Loucy (cell line): ENCODE results near the gene LMTK3.

Experiments used
- H2AFZ ChIP-seq: fragments of 200-600 bp; sonication (generic); 2 replicates; pipeline ENCODE4 v1.6.0; 2016; ENCODE audit warnings: antibody characterized with exemption, mild to moderate bottlenecking, low read length, moderate library complexity
- H3F3A ChIP-seq: fragments of 200-600 bp; 2 replicates; pipeline ENCODE4 v1.6.0; 2016; ENCODE audit warnings: antibody characterized with exemption, low read depth, mild to moderate bottlenecking
- H3K27me3 ChIP-seq: fragments of 200-600 bp; sonication (generic); 2 replicates; pipeline ENCODE4 v1.6.1; 2014; ENCODE audit warnings: low read length, mild to moderate bottlenecking; ENCODE audit not compliant: insufficient read depth, poor library complexity, severe bottlenecking
- H3K36me3 ChIP-seq: fragments of 200-600 bp; sonication (generic); 2 replicates; pipeline ENCODE4 v1.6.1; 2016; ENCODE audit warnings: low read length; ENCODE audit not compliant: insufficient read depth
- H3K4me1 ChIP-seq: fragments of 200-600 bp; sonication (generic); 2 replicates; pipeline ENCODE4 v1.5.1; 2014; ENCODE audit warnings: low read length, mild to moderate bottlenecking; ENCODE audit not compliant: insufficient read depth, poor library complexity, severe bottlenecking
- H3K4me2 ChIP-seq: fragments of 200-600 bp; sonication (generic); 2 replicates; pipeline ENCODE4 v1.6.0; 2014; ENCODE audit warnings: antibody characterized with exemption, low read length, low read depth, mild to moderate bottlenecking; ENCODE audit not compliant: poor library complexity, severe bottlenecking
- H3K4me3 ChIP-seq: fragments of 200-600 bp; sonication (generic); 2 replicates; pipeline ENCODE4 v1.5.1; 2014; ENCODE audit warnings: low read length, mild to moderate bottlenecking, mixed read lengths; ENCODE audit not compliant: poor library complexity, severe bottlenecking
- H3K79me2 ChIP-seq: fragments of 200-600 bp; sonication (generic); 2 replicates; pipeline ENCODE4 v1.6.1; 2014; ENCODE audit warnings: low read length; ENCODE audit not compliant: insufficient read depth
- H3K9ac ChIP-seq: fragments of 200-600 bp; sonication (generic); 2 replicates; pipeline ENCODE4 v1.6.0; 2014; ENCODE audit warnings: mild to moderate bottlenecking, low read depth, low read length, moderate library complexity; ENCODE audit not compliant: poor library complexity, severe bottlenecking
- H3K9me2 ChIP-seq: fragments of 200-600 bp; sonication (generic); replicated peaks from 2 replicates; pipeline ENCODE4 v1.6.1; 2016; ENCODE audit warnings: low read depth, low read length, mixed read lengths
- H3K9me3 ChIP-seq: fragments of 200-600 bp; sonication (generic); 2 replicates; pipeline ENCODE4 v1.6.1; 2014; ENCODE audit warnings: mild to moderate bottlenecking, antibody characterized with exemption, low read length, low read depth; ENCODE audit not compliant: insufficient read depth
- H4K20me1 ChIP-seq: fragments of 200-600 bp; sonication (generic); 2 replicates; pipeline ENCODE4 v1.6.0; 2014; ENCODE audit warnings: antibody characterized with exemption, low read length, mild to moderate bottlenecking; ENCODE audit not compliant: insufficient read depth, poor library complexity, severe bottlenecking
- EZH2phosphoT487 ChIP-seq: fragments of 200-600 bp; IDR thresholded peaks from 2 replicates; pipeline ENCODE4 v1.6.1; 2018; ENCODE audit warnings: antibody characterized with exemption, mild to moderate bottlenecking, moderate library complexity, borderline replicate concordance
- TF ChIP-seq, protein P1 (sequence below): fragments of 200-600 bp; sonication (generic); conservative IDR thresholded peaks from 2 replicates; pipeline ENCODE4 v1.5.1; 2014; ENCODE audit warnings: mild to moderate bottlenecking, antibody characterized with exemption, low read length

The LMTK3 gene

DNA sequence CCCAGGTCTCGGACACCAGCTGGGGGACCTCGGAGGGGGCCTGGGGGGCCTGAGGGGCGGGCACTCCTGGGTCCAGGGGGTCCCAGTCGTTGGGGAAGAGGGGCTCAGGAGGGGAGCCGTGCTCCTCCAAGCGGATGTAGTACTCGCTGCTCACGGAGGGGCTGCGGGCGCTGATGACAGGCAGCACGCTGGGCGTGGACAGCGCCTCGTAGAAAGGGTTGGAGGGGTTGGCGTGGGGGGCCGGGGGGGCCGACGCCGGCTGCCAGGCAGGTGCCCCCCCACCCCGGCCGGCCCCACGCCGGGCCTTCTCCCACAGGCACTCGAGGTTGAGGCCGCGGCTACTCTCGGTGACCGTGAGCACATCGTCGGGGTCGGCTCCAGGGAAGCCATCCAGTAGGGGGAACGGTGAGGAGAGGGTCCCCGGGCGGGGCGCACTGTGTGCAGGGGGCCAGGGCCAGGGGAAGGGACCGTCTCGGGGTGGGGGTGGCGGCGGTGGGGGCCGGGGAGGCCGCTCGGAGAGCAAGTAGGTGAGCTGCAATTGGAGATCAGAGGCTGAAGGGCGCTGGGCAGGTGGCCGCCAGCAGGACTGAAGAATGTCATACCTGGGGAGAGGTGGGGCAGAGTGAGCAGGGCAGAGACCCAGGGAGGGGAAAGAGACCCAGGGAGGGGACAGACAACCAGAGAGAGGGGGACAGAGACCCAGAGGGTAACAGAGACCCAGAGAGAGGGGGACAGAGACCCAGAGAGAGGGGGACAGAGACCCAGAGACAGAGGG, 12.1 kb downstream of the LMTK3 start:
- Histone ChIP-seq H3K4me1 (peaks cover 21% of the 10 kb centered on the region), H3K27me3 (no peaks in the 10 kb centered on the region), H3F3A (peaks cover 4% of the 10 kb centered on the region; the same call in 1 of the 2 replicates)

DNA sequence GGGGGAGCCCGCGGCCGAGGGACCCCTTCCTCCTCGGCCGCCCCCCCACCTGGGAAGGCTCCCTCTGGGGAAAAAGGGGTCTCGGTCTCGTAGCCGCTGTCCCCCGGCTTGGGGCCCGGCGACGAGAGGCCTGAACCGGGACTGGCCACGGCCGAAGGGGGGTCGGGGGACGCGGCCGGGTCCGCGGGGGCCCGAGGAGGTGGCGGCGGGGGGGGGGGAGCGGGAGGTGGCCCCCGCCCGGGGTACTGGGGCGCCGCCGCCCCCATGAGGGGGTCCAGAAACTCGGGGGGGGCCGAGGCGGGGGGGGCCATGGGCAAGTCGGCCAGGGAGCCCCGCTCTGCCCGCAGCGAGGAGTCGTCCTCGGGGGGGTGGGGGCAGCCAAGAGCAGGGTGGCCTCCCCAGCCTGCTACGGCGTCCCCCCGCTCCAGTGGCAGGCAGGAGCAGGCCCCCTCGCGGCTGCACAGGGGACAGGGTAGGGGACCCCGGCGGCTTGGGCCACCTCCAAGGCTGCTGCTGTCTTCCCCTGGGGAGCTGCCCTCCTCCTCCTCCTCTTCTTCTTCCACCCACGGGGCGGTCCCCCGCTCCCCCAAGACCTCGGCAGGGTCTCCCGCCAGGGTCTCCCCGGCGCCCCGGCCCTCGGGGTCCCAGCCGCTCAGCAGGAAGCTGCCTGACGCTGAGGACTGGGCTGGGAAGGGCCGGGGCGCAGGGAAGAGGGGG, 12.9 kb downstream of the LMTK3 start:
- Histone ChIP-seq H4K20me1 (no peaks in the 10 kb centered on the region), H3K36me3 (no peaks in the 10 kb centered on the region), H3K79me2 (no peaks in the 10 kb centered on the region), H3K9me3 (no peaks in the 10 kb centered on the region), H3K4me3 (no peak overlapping the region), H3K4me1 (peaks cover 21% of the 10 kb centered on the region), H3F3A (peaks cover 4% of the 10 kb centered on the region; the same call in 1 of the 2 replicates), H3K9me2 (no peaks in the 10 kb centered on the region), H3K27me3 (no peaks in the 10 kb centered on the region), H3K9ac (no peak overlapping the region), H3K4me2 (no peak overlapping the region), H2AFZ (no peak overlapping the region)
- TF ChIP-seq EZH2phosphoT487: no peak
- TF ChIP-seq, protein P1, sequence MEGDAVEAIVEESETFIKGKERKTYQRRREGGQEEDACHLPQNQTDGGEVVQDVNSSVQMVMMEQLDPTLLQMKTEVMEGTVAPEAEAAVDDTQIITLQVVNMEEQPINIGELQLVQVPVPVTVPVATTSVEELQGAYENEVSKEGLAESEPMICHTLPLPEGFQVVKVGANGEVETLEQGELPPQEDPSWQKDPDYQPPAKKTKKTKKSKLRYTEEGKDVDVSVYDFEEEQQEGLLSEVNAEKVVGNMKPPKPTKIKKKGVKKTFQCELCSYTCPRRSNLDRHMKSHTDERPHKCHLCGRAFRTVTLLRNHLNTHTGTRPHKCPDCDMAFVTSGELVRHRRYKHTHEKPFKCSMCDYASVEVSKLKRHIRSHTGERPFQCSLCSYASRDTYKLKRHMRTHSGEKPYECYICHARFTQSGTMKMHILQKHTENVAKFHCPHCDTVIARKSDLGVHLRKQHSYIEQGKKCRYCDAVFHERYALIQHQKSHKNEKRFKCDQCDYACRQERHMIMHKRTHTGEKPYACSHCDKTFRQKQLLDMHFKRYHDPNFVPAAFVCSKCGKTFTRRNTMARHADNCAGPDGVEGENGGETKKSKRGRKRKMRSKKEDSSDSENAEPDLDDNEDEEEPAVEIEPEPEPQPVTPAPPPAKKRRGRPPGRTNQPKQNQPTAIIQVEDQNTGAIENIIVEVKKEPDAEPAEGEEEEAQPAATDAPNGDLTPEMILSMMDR: no peak

More for the DNA sequence above, 12.1 kb downstream of the LMTK3 start:
- Histone ChIP-seq H3K4me2 (no peak overlapping the region), H3K4me3 (no peak overlapping the region), H4K20me1 (no peaks in the 10 kb centered on the region), H3K79me2 (no peaks in the 10 kb centered on the region), H3K9me2 (no peaks in the 10 kb centered on the region), H3K9ac (no peak overlapping the region), H3K36me3 (no peaks in the 10 kb centered on the region), H2AFZ (no peak overlapping the region), H3K9me3 (no peaks in the 10 kb centered on the region)
- TF ChIP-seq, protein P1: no peak
- no peak for TF ChIP-seq EZH2phosphoT487

DNA sequence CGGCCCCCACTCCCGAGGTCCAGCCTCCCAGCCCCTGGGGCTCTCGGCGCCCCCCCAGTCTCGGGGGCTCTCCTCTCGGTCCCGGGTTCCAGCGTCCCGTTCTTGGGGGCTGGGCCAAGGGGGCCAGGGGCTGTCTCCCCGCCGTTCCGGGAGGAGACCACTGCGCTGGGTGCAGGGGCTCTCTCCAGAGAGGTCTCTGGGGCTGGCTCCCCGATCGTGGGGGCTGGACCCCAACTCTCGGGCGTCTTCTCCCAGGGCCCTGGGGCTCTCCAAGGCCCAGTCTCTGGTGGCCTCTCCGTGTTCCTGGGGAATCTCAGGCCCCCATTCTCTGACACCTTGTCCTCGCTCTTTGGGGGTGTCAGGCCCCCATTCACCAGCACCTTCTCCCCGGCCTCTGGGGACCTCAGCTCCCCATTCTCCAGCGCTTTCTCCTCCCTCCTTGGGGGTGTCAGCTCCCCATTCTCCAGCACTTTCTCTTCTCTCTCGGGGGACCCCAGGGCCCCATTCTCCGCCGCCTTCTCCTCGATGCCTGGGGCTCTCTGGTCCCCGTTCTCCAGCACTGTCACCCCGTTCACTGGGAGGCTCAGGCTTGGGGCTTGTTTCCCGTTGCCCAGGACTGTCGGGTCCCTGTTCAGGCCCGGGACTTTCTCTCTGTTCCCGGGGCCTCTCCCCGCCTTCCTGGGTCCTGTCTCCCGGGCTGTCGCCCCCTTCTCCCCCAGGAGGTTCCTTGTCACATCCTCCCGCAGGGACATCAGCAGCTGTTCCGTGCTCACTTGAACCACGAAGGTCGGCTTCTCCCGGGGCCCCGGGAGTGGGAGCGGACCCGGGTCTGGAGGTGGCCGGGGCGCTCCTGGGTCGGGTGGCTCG, 13.7 kb downstream of the LMTK3 start:
- H3K9me3 ChIP-seq: no peaks in the 10 kb centered on the region
- no peaks in the 10 kb centered on the region for H3K36me3 ChIP-seq
- TF ChIP-seq EZH2phosphoT487: no peak
- TF ChIP-seq, protein P1: no peak
- H3K9ac ChIP-seq: no peak overlapping the region
- no peak overlapping the region for H3K4me2 ChIP-seq
- H2AFZ ChIP-seq: no peak overlapping the region
- no peaks in the 10 kb centered on the region for H4K20me1 ChIP-seq
- peaks cover 21% of the 10 kb centered on the region for H3K4me1 ChIP-seq
- H3K4me3 ChIP-seq: no peak overlapping the region
- no peaks in the 10 kb centered on the region for H3K79me2 ChIP-seq
- no peaks in the 10 kb centered on the region for H3K27me3 ChIP-seq
- peaks cover 4% of the 10 kb centered on the region; the same call in 1 of the 2 replicates for H3F3A ChIP-seq
- H3K9me2 ChIP-seq: no peaks in the 10 kb centered on the region
